NT2/D1 (cell line): ENCODE measurements around the gene SLC5A11.
"Not testable (repeated sequence)": the region's sequence is repeated elsewhere in the genome, so short reads cannot be mapped to it uniquely, and the experiment has no call there.

Source experiments
- DNase-seq: peaks from one replicate; pipeline ENCODE4 v3.0.0-alpha.2; 2011; ENCODE audit warnings: low read depth, low spot score
- H3K27me3 ChIP-seq: 2 replicates; pipeline ENCODE4 v1.6.0; 2011; ENCODE audit warnings: mild to moderate bottlenecking; ENCODE audit not compliant: insufficient read length, insufficient read depth
- H3K36me3 ChIP-seq: 2 replicates; pipeline ENCODE4 v1.6.1; 2011; ENCODE audit warnings: mild to moderate bottlenecking, low read length, mixed read lengths; ENCODE audit not compliant: insufficient read depth, insufficient read length
- H3K4me1 ChIP-seq: 2 replicates; pipeline ENCODE4 v1.5.1; 2011; ENCODE audit not compliant: insufficient read depth, insufficient read length
- H3K4me3 ChIP-seq: 2 replicates; pipeline ENCODE4 v1.5.1; 2011; ENCODE audit warnings: low read depth; ENCODE audit not compliant: insufficient read length
- H3K9ac ChIP-seq: 2 replicates; pipeline ENCODE4 v1.6.0; 2011; ENCODE audit warnings: low read depth; ENCODE audit not compliant: insufficient read length
- H3K9me3 ChIP-seq: 2 replicates; pipeline ENCODE4 v1.5.1; 2011; ENCODE audit warnings: mild to moderate bottlenecking, low read length; ENCODE audit not compliant: insufficient read depth
- SUZ12 ChIP-seq: IDR thresholded peaks from 2 replicates; pipeline ENCODE4 v1.6.1; 2011; ENCODE audit not compliant: insufficient read length, insufficient read depth; ENCODE audit errors: extremely low read depth
- YY1 ChIP-seq: IDR thresholded peaks from 2 replicates; pipeline ENCODE4 v1.6.1; 2011; ENCODE audit not compliant: insufficient read length, insufficient read depth
- ZNF274 ChIP-seq: IDR thresholded peaks from 2 replicates; pipeline ENCODE4 v1.6.1; 2011; ENCODE audit warnings: mild to moderate bottlenecking, low read depth, low read length

The SLC5A11 gene, protein sequence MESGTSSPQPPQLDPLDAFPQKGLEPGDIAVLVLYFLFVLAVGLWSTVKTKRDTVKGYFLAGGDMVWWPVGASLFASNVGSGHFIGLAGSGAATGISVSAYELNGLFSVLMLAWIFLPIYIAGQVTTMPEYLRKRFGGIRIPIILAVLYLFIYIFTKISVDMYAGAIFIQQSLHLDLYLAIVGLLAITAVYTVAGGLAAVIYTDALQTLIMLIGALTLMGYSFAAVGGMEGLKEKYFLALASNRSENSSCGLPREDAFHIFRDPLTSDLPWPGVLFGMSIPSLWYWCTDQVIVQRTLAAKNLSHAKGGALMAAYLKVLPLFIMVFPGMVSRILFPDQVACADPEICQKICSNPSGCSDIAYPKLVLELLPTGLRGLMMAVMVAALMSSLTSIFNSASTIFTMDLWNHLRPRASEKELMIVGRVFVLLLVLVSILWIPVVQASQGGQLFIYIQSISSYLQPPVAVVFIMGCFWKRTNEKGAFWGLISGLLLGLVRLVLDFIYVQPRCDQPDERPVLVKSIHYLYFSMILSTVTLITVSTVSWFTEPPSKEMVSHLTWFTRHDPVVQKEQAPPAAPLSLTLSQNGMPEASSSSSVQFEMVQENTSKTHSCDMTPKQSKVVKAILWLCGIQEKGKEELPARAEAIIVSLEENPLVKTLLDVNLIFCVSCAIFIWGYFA

DNA sequence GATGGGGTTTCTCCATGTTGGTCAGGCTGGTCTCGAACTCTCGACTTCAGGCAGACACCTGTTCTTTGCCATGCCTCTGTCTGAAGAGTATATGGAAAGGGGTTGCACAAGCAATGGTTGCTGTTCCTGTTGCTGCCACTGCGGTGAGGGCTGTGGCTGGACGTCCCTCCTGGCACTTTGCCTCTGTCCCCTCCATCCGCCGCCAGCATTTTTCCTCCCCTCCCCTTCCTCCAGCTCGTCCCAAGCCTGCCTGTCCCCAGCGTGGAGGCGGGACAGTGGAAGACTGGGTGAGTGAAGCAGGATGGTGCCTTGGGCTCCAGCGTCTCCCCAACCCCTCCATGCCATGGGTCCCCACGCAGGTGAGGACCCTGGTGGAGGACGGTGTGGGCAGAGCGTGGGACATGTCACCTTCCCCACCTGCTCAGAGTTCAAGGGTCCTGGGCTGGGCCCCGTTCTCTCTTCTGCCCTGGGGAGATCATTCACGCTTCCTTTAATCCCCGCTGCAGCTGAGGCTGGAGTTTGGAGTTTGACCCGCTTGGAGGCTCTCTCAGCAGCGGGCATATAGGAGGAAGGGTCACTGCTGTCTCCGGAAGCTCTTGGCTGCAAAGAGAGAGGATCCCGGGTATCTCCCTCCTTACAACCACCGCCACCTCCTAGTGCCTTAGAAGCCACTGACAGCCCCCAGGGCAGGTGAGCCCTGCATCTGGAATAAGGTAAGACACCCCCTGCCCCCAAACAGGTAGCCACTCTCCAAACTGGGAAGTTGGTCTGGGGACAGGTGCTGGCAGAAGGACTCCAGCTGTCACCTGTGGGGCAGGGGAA is at the start of gene SLC5A11:
TSS of gene SLC5A11 (plus strand) at position 238 of the 822 bp plus-strand sequence. CDS start 12,681 bp downstream, outside the sequence.
- no peak for DNase-seq
- no peaks in the 10 kb centered on the region for H3K4me1 ChIP-seq
- no peak within 1 kb of the TSS for H3K9ac ChIP-seq
- no peak within 1 kb of the TSS for H3K4me3 ChIP-seq
- no peaks in the 10 kb centered on the region for H3K36me3 ChIP-seq
- no peaks in the 10 kb centered on the region for H3K27me3 ChIP-seq
- no peak for TF ChIP-seq ZNF274
- TF ChIP-seq YY1, result no peak
- TF ChIP-seq SUZ12, result no peak
- H3K9me3 ChIP-seq, result no peaks in the 10 kb centered on the region

DNA sequence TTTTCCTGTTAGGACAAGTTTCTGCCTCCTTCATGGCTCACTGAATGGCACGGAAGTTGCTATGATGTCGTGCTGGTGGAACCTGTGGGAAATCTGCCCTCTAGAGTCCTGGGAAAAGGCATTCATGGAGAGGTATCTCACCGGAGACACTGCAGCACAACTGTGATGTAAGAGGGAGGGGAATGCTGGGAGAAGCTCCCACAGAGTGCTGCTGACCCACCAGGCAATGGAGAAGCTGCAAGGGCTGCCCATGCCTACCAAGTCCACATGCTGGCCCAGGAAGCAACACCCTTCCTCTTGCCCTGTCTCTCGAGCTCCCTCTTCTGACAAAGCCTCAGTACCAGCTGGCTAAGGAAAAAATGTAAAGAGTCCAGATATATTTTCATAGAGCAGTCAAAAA is 45.2 kb upstream of the SLC5A11 start:
- Histone ChIP-seq H3K36me3 (peaks cover 95% of the 10 kb centered on the region), H3K4me1 (peaks cover 3% of the 10 kb centered on the region), H3K9me3 (no peaks in the 10 kb centered on the region), H3K27me3 (no peaks in the 10 kb centered on the region), H3K9ac (no peak overlapping the region), H3K4me3 (no peak overlapping the region)
- no peak for TF ChIP-seq YY1
- no peak for TF ChIP-seq ZNF274
- no peak for TF ChIP-seq SUZ12
- no peak for DNase-seq

DNA sequence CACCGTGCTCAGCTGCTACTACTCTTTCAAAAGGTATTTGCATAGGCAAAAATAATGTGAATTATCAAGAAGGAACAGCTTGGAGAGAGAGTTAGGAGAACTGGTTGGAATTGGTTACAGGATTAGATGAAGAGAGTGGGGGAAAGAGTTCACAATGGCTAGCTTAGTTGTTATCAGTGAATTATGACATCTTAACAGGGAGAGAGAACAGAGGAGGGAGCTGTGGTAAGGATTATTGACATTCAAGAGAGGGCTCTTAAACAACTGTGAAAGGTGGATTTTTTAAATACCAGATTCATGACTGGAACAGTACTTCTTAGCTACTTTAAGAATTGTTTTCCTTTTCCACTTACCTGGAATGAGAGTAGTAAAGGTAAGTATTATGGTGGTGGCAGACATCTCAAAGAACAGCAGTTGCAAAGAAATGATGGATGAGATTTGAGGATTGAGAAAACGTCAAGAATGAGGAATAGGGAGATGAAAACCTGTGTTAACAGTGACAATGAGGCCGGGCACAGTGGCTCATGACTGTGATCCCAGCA is 43.9 kb upstream of the SLC5A11 start:
- Histone ChIP-seq H3K4me3 (no peak overlapping the region), H3K9me3 (no peaks in the 10 kb centered on the region), H3K36me3 (peaks cover 95% of the 10 kb centered on the region), H3K27me3 (no peaks in the 10 kb centered on the region), H3K4me1 (peaks cover 3% of the 10 kb centered on the region), H3K9ac (no peak overlapping the region)
- TF ChIP-seq YY1, result no peak
- no peak for DNase-seq

DNA sequence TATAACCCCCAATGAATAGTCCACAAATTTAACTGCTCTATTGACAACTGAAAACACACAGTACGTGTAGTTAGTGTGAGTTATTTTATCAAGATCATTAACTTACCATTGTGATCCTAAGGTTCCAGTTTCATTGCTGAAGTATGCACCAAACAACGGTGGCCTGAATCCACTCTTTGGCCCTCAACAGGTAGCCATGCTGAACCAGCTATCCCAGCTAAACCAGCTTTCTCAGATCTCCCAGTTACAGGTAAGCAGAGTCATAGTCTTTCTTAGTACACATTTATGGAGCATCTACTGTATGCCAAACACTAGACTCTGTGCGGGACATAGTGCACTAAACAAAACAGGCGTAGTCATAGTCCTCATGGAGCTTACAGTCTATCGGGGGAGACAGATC is 40.3 kb upstream of the SLC5A11 start:
- peaks cover 94% of the 10 kb centered on the region for H3K36me3 ChIP-seq

DNA sequence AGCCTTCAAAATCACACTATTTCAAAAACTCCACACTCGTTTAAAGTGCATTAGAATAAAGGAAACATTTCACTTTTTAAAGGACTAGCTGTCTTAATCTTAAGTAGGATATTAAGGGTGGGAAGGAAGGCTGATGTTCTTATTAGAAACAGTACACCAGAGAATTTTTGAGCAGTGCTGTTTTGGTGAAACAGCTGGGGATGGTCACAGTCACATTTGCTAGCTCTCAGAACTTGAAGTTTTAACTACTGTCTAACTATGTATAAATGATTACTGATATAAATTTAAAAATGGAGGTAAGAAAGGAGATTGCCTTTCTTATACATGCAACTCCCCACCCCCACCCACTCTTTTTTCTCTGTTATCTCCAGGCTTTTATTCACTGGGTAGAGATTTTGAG is 38.5 kb upstream of the SLC5A11 start:
- no peak for DNase-seq
- no peaks in the 10 kb centered on the region for H3K27me3 ChIP-seq
- H3K4me1 ChIP-seq, result no peaks in the 10 kb centered on the region
- TF ChIP-seq ZNF274 (no peak), SUZ12 (no peak)
- H3K36me3 ChIP-seq, result peaks cover 95% of the 10 kb centered on the region
- no peak overlapping the region for H3K9ac ChIP-seq
- H3K4me3 ChIP-seq, result no peak overlapping the region
- H3K9me3 ChIP-seq, result no peaks in the 10 kb centered on the region

More for the DNA sequence above, 40.3 kb upstream of the SLC5A11 start:
- TF ChIP-seq SUZ12 (no peak), YY1 (no peak), ZNF274 (no peak)
- Histone ChIP-seq H3K9ac (no peak overlapping the region), H3K9me3 (no peaks in the 10 kb centered on the region), H3K27me3 (no peaks in the 10 kb centered on the region), H3K4me1 (peaks cover 2% of the 10 kb centered on the region), H3K4me3 (no peak overlapping the region)
- no peak for DNase-seq

DNA sequence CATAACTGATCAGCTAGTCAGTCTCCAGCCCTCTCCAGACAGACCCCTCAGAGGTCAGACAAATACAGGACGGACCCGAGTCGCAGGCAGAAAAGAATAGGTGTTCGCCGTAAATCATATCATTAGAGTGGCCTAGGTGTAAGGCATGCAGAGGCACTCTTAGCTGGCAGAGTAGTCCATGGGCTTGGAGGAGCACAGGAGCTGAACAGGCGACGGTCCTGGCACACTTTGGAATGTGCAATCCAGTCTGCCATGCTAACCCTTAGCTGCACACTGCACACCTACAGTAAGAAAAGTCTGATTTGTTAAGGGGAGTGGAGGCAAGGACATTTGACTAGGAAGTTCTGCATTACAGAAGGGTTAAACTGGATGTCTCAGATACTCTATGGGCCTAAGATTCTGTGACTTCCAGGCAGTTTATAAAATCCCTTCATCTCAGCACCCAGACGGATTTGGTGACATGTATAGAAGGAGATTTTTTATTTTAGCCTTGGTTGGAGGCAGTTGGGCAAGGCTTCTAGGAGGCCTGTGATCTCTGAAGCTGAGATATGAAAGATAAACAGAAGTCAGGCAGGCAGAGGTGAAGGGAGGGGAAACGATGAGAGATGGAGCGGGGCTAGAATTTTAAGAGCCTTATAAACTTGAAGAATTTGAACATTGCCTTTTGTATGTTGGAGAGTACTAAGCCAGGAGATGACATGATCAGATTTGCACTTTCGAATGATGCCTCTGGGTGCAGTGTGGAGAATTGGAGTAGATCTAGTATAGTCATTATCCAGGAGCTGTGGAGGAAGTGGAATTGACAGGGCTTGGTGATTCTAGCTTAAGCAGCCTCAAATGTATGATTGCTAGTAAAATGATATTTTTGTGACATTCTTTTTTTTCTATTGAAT is 34.6 kb upstream of the SLC5A11 start:
- no peak for DNase-seq
- Histone ChIP-seq H3K4me3 (no peak overlapping the region), H3K9ac (no peak overlapping the region), H3K4me1 (no peaks in the 10 kb centered on the region), H3K36me3 (peaks cover 94% of the 10 kb centered on the region), H3K27me3 (no peaks in the 10 kb centered on the region), H3K9me3 (no peaks in the 10 kb centered on the region)
- TF ChIP-seq ZNF274 (no peak), SUZ12 (no peak), YY1 (no peak)

DNA sequence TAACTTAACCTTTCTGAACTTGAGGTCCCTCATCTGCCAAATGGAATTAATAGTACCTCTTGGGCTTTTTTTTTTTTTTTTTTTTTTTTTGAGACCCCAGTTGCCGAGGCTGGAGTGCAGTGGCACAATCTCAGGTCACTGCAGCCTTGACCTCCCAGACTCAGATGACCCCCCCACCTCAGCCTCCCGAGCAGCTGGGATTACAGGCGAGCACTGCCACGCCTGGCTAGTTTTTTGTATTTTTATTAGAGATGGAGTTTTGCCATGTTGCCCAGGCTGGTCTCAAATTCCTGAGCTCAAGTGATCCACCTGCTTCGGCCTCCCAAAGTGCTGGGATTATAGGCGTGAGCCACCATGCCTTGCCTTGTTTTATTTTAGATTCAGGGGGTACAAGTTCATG is 33.0 kb upstream of the SLC5A11 start:
- peaks cover 96% of the 10 kb centered on the region for H3K36me3 ChIP-seq
- H3K4me1 ChIP-seq, H3K27me3 ChIP-seq, H3K9me3 ChIP-seq, H3K4me3 ChIP-seq, DNase-seq, H3K9ac ChIP-seq: not testable (repeated sequence)
